ENCODE results near the gene STXBP6.

The STXBP6 gene

GRCh38 chr14:25086821-25087396 lies 37.0 kb upstream of the STXBP6 start:
- Histone ChIP-seq H3K9ac (ENCODE audit: insufficient read length) (no peak overlapping the region), H3K27ac (no peak overlapping the region), H3K36me3 (ENCODE audit: insufficient read depth, low read length) (no peaks in the 10 kb centered on the region), H3K9me3 (ENCODE audit: low read depth, low read length) (no peaks in the 10 kb centered on the region), H3K4me3 (no peak overlapping the region)
- TF ChIP-seq POLR2AphosphoS5 (IDR thresholded peaks at IDR 0.05; ENCODE audit: borderline replicate concordance, low read depth, low read length) (no peak), EZH2 (IDR thresholded peaks at IDR 0.05) (no peak), FOXP2 (optimal IDR thresholded peaks at IDR 0.05; ENCODE audit: control extremely low read depth, extremely low read length, insufficient read depth) (no peak)
- DNase-seq (ENCODE audit: low read depth, low spot score): no peak

GRCh38 chr14:25086081-25086480 lies 36.1 kb upstream of the STXBP6 start:
- no peak overlapping the region for H3K9ac ChIP-seq (ENCODE audit: insufficient read length)

DNA sequence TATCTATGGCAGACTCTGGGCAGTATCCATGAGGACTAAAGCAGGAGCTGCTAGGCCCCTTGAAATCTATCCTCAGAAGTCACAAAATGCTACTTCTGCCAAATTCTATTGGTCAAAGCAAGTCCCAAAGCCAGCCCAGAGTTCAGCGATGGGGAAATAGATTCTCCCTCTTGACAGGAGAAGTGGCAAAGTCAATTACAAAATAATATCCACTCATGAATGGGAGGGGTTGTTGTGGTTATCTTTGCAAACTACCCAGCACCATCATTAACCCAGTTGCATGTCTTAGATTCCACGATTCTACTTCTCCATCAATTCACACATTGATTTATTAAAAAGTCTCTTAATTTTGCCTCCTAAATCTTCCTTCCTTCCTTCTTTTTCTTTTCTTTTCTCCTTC lies 30.7 kb upstream of the STXBP6 start:
- no peak overlapping the region for H3K27ac ChIP-seq
- no peak for DNase-seq (ENCODE audit: low read depth, low spot score)
- H3K9me3 ChIP-seq (ENCODE audit: low read depth, low read length): no peaks in the 10 kb centered on the region
- H3K4me3 ChIP-seq: no peak overlapping the region
- TF ChIP-seq EZH2 (IDR thresholded peaks at IDR 0.05) (no peak), POLR2AphosphoS5 (IDR thresholded peaks at IDR 0.05; ENCODE audit: borderline replicate concordance, low read depth, low read length) (no peak), FOXP2 (optimal IDR thresholded peaks at IDR 0.05; ENCODE audit: control extremely low read depth, extremely low read length, insufficient read depth) (no peak)
- no peaks in the 10 kb centered on the region for H3K36me3 ChIP-seq (ENCODE audit: insufficient read depth, low read length)
- no peak overlapping the region for H3K9ac ChIP-seq (ENCODE audit: insufficient read length)

More at GRCh38 chr14:25086081-25086480, 36.1 kb upstream of the STXBP6 start:
- Histone ChIP-seq H3K27ac (no peak overlapping the region), H3K9me3 (ENCODE audit: low read depth, low read length) (no peaks in the 10 kb centered on the region), H3K4me3 (no peak overlapping the region), H3K36me3 (ENCODE audit: insufficient read depth, low read length) (no peaks in the 10 kb centered on the region)
- DNase-seq (ENCODE audit: low read depth, low spot score): no peak
- no peak for TF ChIP-seq POLR2AphosphoS5 (IDR thresholded peaks at IDR 0.05; ENCODE audit: borderline replicate concordance, low read depth, low read length)
- TF ChIP-seq FOXP2 (optimal IDR thresholded peaks at IDR 0.05; ENCODE audit: control extremely low read depth, extremely low read length, insufficient read depth): no peak
- TF ChIP-seq EZH2 (IDR thresholded peaks at IDR 0.05): no peak

DNA sequence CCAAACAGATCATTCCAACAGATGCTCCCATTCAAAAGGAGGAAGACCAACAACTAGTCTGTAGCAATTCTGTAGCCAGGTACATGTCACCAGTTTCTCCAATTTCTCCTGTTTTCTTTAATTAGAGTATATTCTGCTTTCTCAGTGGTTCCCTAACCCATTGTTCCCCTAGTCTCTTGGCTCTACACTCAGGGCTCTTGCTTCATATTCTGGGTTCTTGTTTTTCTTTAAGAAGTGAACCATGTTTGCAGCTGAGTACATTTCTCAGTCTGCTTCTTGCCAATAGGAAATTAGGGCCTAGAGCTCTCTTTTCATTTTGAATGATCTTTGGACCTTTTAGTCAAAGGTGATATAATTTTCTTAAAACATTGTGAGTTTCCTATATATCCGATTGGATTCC lies 29.4 kb upstream of the STXBP6 start:
- TF ChIP-seq EZH2 (IDR thresholded peaks at IDR 0.05): no peak
- no peak for TF ChIP-seq POLR2AphosphoS5 (IDR thresholded peaks at IDR 0.05; ENCODE audit: borderline replicate concordance, low read depth, low read length)
- Histone ChIP-seq H3K4me3 (no peak overlapping the region), H3K27ac (no peak overlapping the region), H3K9ac (ENCODE audit: insufficient read length) (no peak overlapping the region), H3K9me3 (ENCODE audit: low read depth, low read length) (no peaks in the 10 kb centered on the region), H3K36me3 (ENCODE audit: insufficient read depth, low read length) (no peaks in the 10 kb centered on the region)
- no peak for DNase-seq (ENCODE audit: low read depth, low spot score)

- Histone ChIP-seq H3K36me3 (ENCODE audit: insufficient read depth, low read length) (no peaks in the 10 kb centered on the region), H3K9ac (ENCODE audit: insufficient read length) (no peak overlapping the region), H3K4me3 (no peak overlapping the region), H3K27ac (no peak overlapping the region), H3K9me3 (ENCODE audit: low read depth, low read length) (no peaks in the 10 kb centered on the region)
- TF ChIP-seq EZH2 (IDR thresholded peaks at IDR 0.05): no peak
- TF ChIP-seq FOXP2 (optimal IDR thresholded peaks at IDR 0.05; ENCODE audit: control extremely low read depth, extremely low read length, insufficient read depth): no peak
- no peak for TF ChIP-seq POLR2AphosphoS5 (IDR thresholded peaks at IDR 0.05; ENCODE audit: borderline replicate concordance, low read depth, low read length)
- DNase-seq (ENCODE audit: low read depth, low spot score): no peak
Measured at GRCh38 chr14:25074099-25074685, 24.2 kb upstream of the STXBP6 start.

GRCh38 chr14:25069879-25070278 lies 19.9 kb upstream of the STXBP6 start:
- no peak for DNase-seq (ENCODE audit: low read depth, low spot score)
- no peak overlapping the region for H3K4me3 ChIP-seq
- H3K27ac ChIP-seq: no peak overlapping the region
- no peak overlapping the region for H3K9ac ChIP-seq (ENCODE audit: insufficient read length)
- H3K36me3 ChIP-seq (ENCODE audit: insufficient read depth, low read length): no peaks in the 10 kb centered on the region
- no peaks in the 10 kb centered on the region for H3K9me3 ChIP-seq (ENCODE audit: low read depth, low read length)
- TF ChIP-seq EZH2 (IDR thresholded peaks at IDR 0.05) (no peak), POLR2AphosphoS5 (IDR thresholded peaks at IDR 0.05; ENCODE audit: borderline replicate concordance, low read depth, low read length) (no peak)

GRCh38 chr14:25067600-25067999 lies 17.7 kb upstream of the STXBP6 start:
- no peak overlapping the region for H3K9ac ChIP-seq (ENCODE audit: insufficient read length)
- no peak for DNase-seq (ENCODE audit: low read depth, low spot score)
- no peak overlapping the region for H3K4me3 ChIP-seq
- H3K36me3 ChIP-seq (ENCODE audit: insufficient read depth, low read length): no peaks in the 10 kb centered on the region
- no peak overlapping the region for H3K27ac ChIP-seq
- no peaks in the 10 kb centered on the region for H3K9me3 ChIP-seq (ENCODE audit: low read depth, low read length)
- no peak for TF ChIP-seq FOXP2 (optimal IDR thresholded peaks at IDR 0.05; ENCODE audit: control extremely low read depth, extremely low read length, insufficient read depth)
- TF ChIP-seq POLR2AphosphoS5 (IDR thresholded peaks at IDR 0.05; ENCODE audit: borderline replicate concordance, low read depth, low read length): no peak
- no peak for TF ChIP-seq EZH2 (IDR thresholded peaks at IDR 0.05)

DNA sequence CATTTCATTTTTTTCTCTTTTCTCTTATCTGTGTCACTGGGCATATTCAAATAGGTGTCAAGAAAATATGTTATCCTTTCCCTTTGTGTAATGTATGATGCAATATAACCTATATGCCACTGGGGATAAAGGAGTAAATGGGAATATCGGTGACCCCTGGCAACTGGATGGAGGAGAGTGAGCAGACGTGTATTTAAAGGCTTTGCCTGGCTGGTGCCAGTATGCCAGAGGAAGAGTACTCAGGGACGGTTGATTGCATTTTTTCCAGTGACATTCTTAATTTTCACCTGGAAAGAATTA lies 12.0 kb upstream of the STXBP6 start:
- TF ChIP-seq POLR2AphosphoS5 (IDR thresholded peaks at IDR 0.05; ENCODE audit: borderline replicate concordance, low read depth, low read length): no peak
- DNase-seq (ENCODE audit: low read depth, low spot score): no peak
- Histone ChIP-seq H3K9me3 (ENCODE audit: low read depth, low read length) (no peaks in the 10 kb centered on the region), H3K4me3 (no peak overlapping the region), H3K36me3 (ENCODE audit: insufficient read depth, low read length) (no peaks in the 10 kb centered on the region), H3K9ac (ENCODE audit: insufficient read length) (no peak overlapping the region), H3K27ac (no peak overlapping the region)

DNA sequence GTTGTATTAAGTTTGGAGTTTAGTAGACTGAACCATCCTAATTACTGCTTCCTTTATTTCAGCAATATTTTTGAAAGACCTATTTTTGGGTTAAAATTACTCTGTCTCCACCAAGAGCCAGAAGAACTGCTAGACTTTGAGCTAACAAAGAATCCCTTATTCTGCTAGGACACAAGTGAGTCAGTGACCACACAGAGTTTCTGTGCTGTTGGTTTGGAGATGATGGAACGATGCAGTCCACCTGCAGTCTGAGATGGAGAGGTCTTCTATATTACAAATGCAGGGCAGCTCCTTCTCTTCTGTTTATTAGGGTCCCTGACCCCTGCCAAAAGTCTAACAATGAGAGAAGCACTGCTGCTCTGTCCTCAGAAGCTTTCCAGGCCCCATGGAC lies 6.7 kb upstream of the STXBP6 start:
- Histone ChIP-seq H3K36me3 (ENCODE audit: insufficient read depth, low read length) (no peaks in the 10 kb centered on the region), H3K9me3 (ENCODE audit: low read depth, low read length) (no peaks in the 10 kb centered on the region), H3K9ac (ENCODE audit: insufficient read length) (no peak overlapping the region), H3K27ac (no peak overlapping the region), H3K4me3 (no peak overlapping the region)
- TF ChIP-seq POLR2AphosphoS5 (IDR thresholded peaks at IDR 0.05; ENCODE audit: borderline replicate concordance, low read depth, low read length): no peak
- TF ChIP-seq FOXP2 (optimal IDR thresholded peaks at IDR 0.05; ENCODE audit: control extremely low read depth, extremely low read length, insufficient read depth): no peak
- no peak for DNase-seq (ENCODE audit: low read depth, low spot score)
